NCI-H2227 (cell line): ENCODE results near the gene BICD1.

ENCODE experiments used
- DNase-seq: peaks from one replicate; lab custom pipeline; 2025; ENCODE audit not compliant: unreplicated experiment; lab: John Stamatoyannopoulos, UW

The BICD1 gene

GRCh38 chr12:32399370-32400113, 292.9 kb downstream of the BICD1 start, which contains the start of gene FGD4:
Gene FGD4, plus strand, starts transcription at chr12:32399558.
- peak; percentile 91 for DNase-seq

GRCh38 chr12:32400114-32400672, 293.5 kb downstream of the BICD1 start:
- peak; percentile 3 for DNase-seq

DNA sequence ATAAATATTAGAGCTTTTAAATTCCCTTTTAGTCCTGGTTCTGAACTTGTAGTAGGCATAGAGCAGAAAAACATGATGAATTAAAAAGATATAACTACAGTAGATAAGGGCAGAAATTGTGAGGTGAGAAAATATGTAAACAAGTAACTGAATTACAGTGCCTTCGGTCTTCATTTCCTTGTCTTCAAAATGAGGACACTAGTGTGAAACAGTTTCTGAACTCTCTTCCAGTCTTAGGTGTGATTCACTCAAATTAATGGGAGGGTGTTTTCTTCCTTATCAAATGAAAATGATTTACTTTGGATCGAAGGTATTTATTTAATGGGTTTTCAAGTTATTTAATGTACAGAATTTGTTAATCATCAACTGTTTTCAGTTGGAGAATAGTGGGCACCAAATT, 294.2 kb downstream of the BICD1 start:
- no peak for DNase-seq

DNA sequence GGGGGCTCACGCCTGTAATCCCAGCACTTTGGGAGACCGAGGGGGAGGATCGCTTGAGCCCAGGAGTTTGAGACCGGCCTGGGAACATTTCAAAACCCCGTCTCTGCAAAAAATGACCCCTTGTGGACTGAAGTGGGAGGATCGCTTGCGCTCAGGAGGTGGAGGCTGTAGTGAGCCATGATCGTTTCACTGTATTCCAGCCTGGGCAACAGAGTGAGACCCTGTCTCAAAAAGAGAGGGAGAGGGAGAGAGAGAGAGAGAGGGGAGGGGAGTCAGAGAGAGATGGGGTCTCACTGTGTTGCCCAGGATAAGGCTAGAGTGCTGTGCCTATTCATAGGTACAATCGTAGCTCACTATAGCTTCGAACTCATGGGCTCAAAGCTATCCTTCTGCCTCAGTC, 295.5 kb downstream of the BICD1 start:
- no peak for DNase-seq

DNA sequence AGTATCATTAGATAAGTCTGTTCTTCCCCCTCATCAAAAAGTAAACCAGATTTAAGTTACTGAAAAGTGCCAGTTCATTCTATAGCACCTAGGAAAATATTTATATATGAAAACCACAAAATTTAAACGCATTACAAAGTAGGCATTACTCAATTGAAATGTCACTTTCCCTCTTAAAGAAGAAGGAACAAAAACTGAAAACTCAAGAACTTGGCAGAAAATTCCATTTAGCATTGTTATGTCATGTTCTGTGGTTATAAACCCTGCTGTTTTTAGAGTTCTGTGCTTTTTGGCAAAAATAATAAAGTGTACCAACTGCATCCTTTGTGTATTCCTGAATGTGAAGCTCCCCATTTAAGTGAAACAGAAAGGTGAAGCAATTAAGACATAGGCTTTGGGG, 296.3 kb downstream of the BICD1 start:
- DNase-seq = no peak

DNA sequence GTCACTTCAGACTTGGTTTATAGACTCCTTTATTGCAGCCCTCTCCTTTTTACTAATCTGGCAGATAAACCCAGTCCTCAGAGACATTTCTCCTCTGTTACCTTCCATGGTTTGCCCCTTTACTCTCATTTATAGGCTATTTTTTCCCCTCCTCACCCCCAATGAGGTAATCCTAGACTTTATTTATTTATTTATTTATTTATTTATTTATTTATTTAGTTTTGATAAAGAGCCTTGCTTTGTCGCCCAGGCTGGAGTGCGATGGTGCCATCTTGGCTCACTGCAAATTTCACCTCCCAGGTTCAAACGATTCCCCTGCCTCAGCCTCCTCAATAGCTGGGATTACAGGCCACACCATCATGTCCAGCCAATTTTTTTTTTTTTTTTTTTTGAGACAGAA, 301.1 kb downstream of the BICD1 start:
- no peak for DNase-seq

DNA sequence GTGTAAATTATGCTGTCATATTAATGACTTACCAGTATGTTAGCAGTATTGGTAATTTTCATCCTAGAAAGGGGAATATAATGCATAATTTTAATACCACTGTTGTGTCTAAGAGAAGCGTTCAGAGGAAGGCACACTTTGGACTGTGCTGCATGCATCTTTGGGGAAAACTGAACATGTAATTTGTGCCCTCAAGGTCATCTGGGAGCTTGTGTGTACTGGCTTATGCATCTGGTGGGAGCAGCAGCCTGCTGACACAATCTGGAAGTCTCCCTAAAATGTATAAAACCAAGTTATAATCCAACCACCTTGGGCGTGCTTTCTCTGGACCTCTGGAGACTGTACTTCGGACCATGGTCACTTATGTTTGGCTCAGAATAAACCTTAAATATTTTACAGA, 306.8 kb downstream of the BICD1 start:
- peak; percentile 16 for DNase-seq

GRCh38 chr12:32418221-32418620, 311.6 kb downstream of the BICD1 start:
- DNase-seq = no peak

GRCh38 chr12:32418903-32419519, 312.4 kb downstream of the BICD1 start:
- no peak for DNase-seq

GRCh38 chr12:32419520-32419960, 312.9 kb downstream of the BICD1 start:
- DNase-seq = no peak

DNA sequence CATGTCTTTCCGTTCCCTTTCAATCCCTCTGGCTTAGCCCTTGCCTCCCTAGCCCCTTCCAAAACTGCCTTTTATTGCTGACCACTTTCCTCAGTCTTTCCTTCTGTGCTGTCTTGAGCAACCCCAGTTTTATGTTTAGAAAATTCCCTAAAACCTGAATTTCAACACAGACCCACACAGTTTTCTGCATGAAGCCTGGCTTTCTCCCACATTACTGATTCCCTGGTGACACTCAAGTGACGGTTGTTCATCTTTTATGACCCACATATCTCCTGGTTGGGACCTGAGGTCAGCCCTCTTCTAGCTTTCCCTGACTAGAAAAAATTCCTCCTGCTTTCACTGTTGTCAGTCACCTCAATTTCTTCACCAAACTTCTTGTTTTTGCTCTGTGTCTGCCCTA, 313.7 kb downstream of the BICD1 start:
- DNase-seq = no peak

DNA sequence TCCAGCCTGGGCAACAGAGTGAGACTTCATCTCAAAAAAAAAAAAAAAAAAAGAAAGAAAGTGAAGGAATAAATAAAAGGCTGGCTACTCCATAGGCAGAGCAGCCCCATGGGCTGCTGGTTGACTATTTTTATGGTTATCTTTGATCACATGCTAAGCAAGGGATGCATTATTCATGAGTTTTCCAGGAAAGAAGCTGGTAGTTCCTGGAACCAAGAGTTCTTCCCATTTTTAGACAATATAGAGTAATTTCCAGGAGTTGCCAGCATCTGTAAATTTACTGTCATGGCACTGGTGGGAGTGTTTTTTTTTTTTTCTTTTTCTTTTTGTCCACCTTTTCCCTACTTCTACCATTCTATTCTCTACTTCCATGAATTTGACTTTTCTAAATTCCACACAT, 316.9 kb downstream of the BICD1 start:
- DNase-seq = no peak

DNA sequence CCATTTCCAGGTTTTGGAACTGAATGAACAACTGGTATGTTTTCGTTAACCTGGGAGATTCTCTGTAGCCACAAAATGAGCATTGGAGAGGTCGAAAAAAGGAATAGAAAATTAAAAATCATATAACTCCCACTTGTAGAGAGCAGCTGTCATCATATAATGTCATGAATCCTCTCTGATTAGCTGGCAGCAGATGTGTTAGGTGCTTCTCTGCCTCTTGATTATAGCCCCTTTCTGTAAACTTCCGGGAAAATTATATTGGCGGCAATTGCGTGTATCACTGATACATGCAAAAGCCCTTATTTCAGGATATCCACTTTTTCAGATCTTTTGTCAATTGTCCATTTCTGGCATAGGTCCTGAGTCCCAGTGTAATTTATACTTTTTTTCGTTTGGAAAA, 324.4 kb downstream of the BICD1 start:
- DNase-seq = peak; percentile 4
